Thyroid gland (tissue), 4 donors: ENCODE measurements around the gene STK32B.
"Not testable (repeated sequence)": the region's sequence is repeated elsewhere in the genome, so short reads cannot be mapped to it uniquely, and the experiment has no call there.

ENCODE experiments used
- POLR2A ChIP-seq, 2 donors: fragments of 450-650 bp; IDR thresholded peaks; one replicate each; pipeline ENCODE4 v1.6.1; 2017; ENCODE audit warnings: antibody characterized with exemption in 2 of 2, mild to moderate bottlenecking in 2 of 2, moderate library complexity in 1 of 2
- TF ChIP-seq, protein P1 (sequence below), 6 experiments: fragments of 200-600 bp in 3 of 6; fragments of 450-650 bp in 3 of 6; sonication (generic) in 3 of 6; IDR thresholded peaks; one replicate each; pipeline ENCODE4 v1.5.1; 2016 to 2019; ENCODE audit warnings: antibody characterized with exemption in 6 of 6, mild to moderate bottlenecking in 2 of 6, inconsistent platforms in 1 of 6, moderate library complexity in 1 of 6

DNA sequence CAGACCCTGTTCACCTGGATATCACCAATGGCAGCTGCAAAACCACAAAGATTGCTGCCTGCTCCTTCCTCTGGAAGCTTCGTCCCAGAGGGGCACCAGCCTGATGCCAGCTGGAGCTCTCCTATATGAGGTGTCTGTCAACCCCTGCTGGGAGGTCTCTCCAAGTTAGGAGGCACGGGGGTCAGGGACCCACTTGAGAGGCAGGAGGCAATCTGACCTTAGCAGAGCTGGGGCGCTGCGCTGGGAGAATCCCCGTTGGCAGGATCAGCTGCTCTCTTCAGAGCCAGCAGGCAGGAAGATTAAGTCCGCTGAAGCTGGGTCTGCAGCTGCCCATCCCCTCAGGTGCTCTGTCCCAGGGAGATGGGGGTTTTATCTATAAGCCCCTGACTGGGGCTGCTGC, 49.6 kb upstream of the STK32B start:
- not testable (repeated sequence) for TF ChIP-seq POLR2A (IDR thresholded peaks at IDR 0.05)
- TF ChIP-seq, protein P1, sequence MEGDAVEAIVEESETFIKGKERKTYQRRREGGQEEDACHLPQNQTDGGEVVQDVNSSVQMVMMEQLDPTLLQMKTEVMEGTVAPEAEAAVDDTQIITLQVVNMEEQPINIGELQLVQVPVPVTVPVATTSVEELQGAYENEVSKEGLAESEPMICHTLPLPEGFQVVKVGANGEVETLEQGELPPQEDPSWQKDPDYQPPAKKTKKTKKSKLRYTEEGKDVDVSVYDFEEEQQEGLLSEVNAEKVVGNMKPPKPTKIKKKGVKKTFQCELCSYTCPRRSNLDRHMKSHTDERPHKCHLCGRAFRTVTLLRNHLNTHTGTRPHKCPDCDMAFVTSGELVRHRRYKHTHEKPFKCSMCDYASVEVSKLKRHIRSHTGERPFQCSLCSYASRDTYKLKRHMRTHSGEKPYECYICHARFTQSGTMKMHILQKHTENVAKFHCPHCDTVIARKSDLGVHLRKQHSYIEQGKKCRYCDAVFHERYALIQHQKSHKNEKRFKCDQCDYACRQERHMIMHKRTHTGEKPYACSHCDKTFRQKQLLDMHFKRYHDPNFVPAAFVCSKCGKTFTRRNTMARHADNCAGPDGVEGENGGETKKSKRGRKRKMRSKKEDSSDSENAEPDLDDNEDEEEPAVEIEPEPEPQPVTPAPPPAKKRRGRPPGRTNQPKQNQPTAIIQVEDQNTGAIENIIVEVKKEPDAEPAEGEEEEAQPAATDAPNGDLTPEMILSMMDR (IDR thresholded peaks at IDR 0.05) = not testable (repeated sequence)
